Right lobe of liver (tissue), 6 donors: ENCODE measurements around the gene TCF4. TPM values are rescaled to one million over a fixed set of nuclear protein-coding genes. Genes with fewer than 3 reads are reported as not detected.

ENCODE experiments used
- ATAC-seq, 4 donors: fragments of 200-7000 bp; cut with Tn5 transposase; one replicate each; pipeline ENCODE4 v1.9.1; 2020; ENCODE audit warnings: mild to moderate bottlenecking in 4 of 4, moderate library complexity in 4 of 4
- DNase-seq, 3 donors: peaks; one replicate each; pipeline ENCODE4 v3.0.0-alpha.2; 2020
- H3K27ac ChIP-seq, 3 donors: fragments of 200-600 bp; one replicate each; pipeline ENCODE4 v1.8.0; 2022
- H3K27me3 ChIP-seq, 2 donors: fragments of 200-600 bp; one replicate each; pipeline ENCODE4 v1.8.0; 2022
- H3K36me3 ChIP-seq, 4 donors: fragments of 200-600 bp; sonication (generic) in 1 of 4; one replicate each; pipeline versions ENCODE4 v1.5.1 to v1.8.0; 2017 to 2022; ENCODE audit warnings: control low read depth in 1 of 4
- H3K4me1 ChIP-seq, 4 donors: fragments of 200-600 bp; sonication (generic) in 1 of 4; one replicate each; pipeline versions ENCODE4 v1.5.1 to v1.8.0; 2017 to 2022; ENCODE audit warnings: control low read depth in 1 of 4
- H3K4me3 ChIP-seq, 3 donors: fragments of 200-600 bp; one replicate each; pipeline ENCODE4 v1.8.0; 2022
- H3K9me3 ChIP-seq, 4 donors: fragments of 200-600 bp; sonication (generic) in 1 of 4; one replicate each; pipeline versions ENCODE4 v1.5.1 to v1.8.0; 2017 to 2022; ENCODE audit warnings: control low read depth in 1 of 4
- CTCF ChIP-seq, 4 donors: fragments of 200-600 bp in 3 of 4; fragments of 450-650 bp in 1 of 4; IDR thresholded peaks; one replicate each; pipeline versions ENCODE4 v1.5.1 to v1.8.0; 2016 to 2022; ENCODE audit warnings: antibody characterized with exemption in 4 of 4, mild to moderate bottlenecking in 2 of 4
- POLR2A ChIP-seq: fragments of 450-650 bp; IDR thresholded peaks from one replicate; pipeline ENCODE4 v1.6.1; 2017; ENCODE audit warnings: antibody characterized with exemption, mild to moderate bottlenecking
- WGBS: methylation state at CpG from one replicate; pipeline ENCODE4 v1.1.6; 2018; ENCODE audit warnings: low coverage, low lambda C conversion rate; ENCODE audit not compliant: insufficient coverage; ENCODE audit errors: missing lambda C conversion rate; 5-methylcytosine and 5-hydroxymethylcytosine counted together
- intact Hi-C, 2 donors: fragments of 100-400 bp; cut with DNase I; formaldehyde crosslinking; loops; one replicate each; pipeline versions ENCODE4 v1.11.2 to v1.14.1; 2022
- total RNA-seq, 6 experiments: library from RNA; depleted of rRNA in 2 of 6; stranded (reverse); fragments of >200 nt in 2 of 6; fragmentation: NEBNext Ultra II Directional in 3 of 6; extraction: Animal tissue kit (Norgen Biotek cat#: 25700) in 3 of 6; gene quantifications; one replicate each; pipeline versions ENCODE4 v1.1.0 to v1.2.4, GENCODE V29; 2016 to 2023
- donor health status: DM: no; HTN: yes; CAD: no.
- donor health status: DM: no; HTN: no; CAD: no.
- donor health status: DM: no; HTN: no; CAD: no.
- donor health status: DM: no; HTN: yes; CAD: no.
- donor health status: DM: no; HTN: yes; CAD: no.

TCF4 gene
- total RNA-seq, 6 experiments from 2014 or later, result 8.1 to 19.5 (median 10.4) TPM

- Histone ChIP-seq H3K4me3 (no peak overlapping the region), H3K27ac (peak overlapping the region in 2 of 3 donors; percentile 21 to 59), H3K4me1 (no peaks in the 10 kb centered on the region), H3K36me3 (no peaks in the 10 kb centered on the region), H3K9me3 (no peaks in the 10 kb centered on the region), H3K27me3 (no peaks in the 10 kb centered on the region)
- ATAC-seq (peak; percentile 38 to 75 (median 58)), DNase-seq (no peak)
- intact Hi-C loops, result no loop called here
- no peak for TF ChIP-seq POLR2A
- no peak for TF ChIP-seq CTCF (IDR thresholded peaks at IDR 0.05)
- WGBS, result 44% methylated on average over 4 of the region's 4 CpGs
These were observed 87.5 kb downstream of the TCF4 start for GRCh38 chr18:55500316-55501086.

GRCh38 chr18:55499526-55499925, 88.5 kb downstream of the TCF4 start:
- Histone ChIP-seq H3K9me3 (no peaks in the 10 kb centered on the region), H3K27me3 (no peaks in the 10 kb centered on the region), H3K4me3 (no peak overlapping the region), H3K4me1 (no peaks in the 10 kb centered on the region), H3K36me3 (no peaks in the 10 kb centered on the region), H3K27ac (peak overlapping the region in 1 of 3 donors; percentile 59)
- TF ChIP-seq POLR2A (no peak), CTCF (IDR thresholded peaks at IDR 0.05) (no peak)
- intact Hi-C loops, result no loop called here
- DNase-seq (no peak), ATAC-seq (no peak)
- 75% methylated on average over 3 of the region's 3 CpGs for WGBS

GRCh38 chr18:55497825-55498403, 90.1 kb downstream of the TCF4 start:
- no peak overlapping the region for H3K27ac ChIP-seq
- 64% methylated on average over 2 of the region's 5 CpGs for WGBS
- ATAC-seq, result peak in 1 of 4 donors; percentile 14

GRCh38 chr18:55494899-55495298, 93.1 kb downstream of the TCF4 start:
- no peaks in the 10 kb centered on the region for H3K27me3 ChIP-seq
- H3K36me3 ChIP-seq, result no peaks in the 10 kb centered on the region
- no peak overlapping the region for H3K4me3 ChIP-seq
- TF ChIP-seq POLR2A (no peak), CTCF (IDR thresholded peaks at IDR 0.05) (no peak)
- H3K4me1 ChIP-seq, result no peaks in the 10 kb centered on the region
- no peaks in the 10 kb centered on the region for H3K9me3 ChIP-seq
- WGBS, result 44% methylated on average over 1 of the region's 1 CpG
- DNase-seq, result no peak
- no peak for ATAC-seq
- intact Hi-C loops, result no loop called here
- no peak overlapping the region for H3K27ac ChIP-seq

More at GRCh38 chr18:55497825-55498403, 90.1 kb downstream of the TCF4 start:
- Histone ChIP-seq H3K9me3 (no peaks in the 10 kb centered on the region), H3K4me3 (no peak overlapping the region), H3K27me3 (no peaks in the 10 kb centered on the region), H3K36me3 (no peaks in the 10 kb centered on the region), H3K4me1 (no peaks in the 10 kb centered on the region)
- DNase-seq, result no peak
- intact Hi-C loops, result no loop called here
- no peak for TF ChIP-seq POLR2A
- no peak for TF ChIP-seq CTCF (IDR thresholded peaks at IDR 0.05)
